Measurements from ENCODE around the gene CEBPG. TPM values are rescaled to one million over a fixed set of nuclear protein-coding genes. Genes with fewer than 3 reads are reported as not detected.

The CEBPG gene
- total RNA-seq, 1 donor from 2014 or later: 54.6 TPM

DNA sequence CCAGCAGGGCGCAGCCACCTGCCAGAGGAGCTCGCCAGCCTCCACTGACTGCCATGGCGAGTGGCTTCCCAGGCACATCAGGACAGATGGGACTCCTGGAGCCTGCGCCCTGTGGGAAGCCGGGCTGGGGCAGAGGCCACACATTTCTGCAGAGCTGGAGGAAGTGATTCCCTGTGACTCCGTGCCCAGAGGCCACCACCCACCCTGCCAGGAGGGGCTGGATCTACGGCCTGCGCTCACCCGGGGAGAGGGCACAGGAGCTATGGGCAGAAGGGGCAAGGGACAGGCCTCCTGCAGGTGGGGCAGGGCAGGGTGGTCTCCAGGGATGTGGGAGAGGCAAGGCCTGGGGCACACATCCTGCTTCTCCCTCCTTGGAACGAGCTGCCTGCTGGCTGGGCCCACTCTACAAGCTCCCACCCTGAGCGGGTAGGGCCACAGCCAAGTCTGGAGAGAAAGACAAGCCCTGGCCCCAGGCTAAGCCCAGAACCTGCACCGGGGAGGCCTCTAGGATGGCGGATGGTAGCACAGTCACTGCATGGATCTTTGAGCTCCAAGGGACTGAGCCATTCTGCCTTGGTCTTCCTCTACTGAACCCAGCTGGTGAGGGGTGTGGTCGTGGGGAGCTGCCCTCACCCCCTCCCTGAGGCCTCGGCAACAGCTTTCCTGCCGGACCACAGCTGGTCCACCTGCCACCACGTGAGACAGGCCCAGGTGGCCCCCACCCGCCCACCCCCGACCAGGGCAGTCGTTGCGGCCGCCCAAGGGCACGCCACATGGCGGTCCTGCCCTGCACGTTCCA lies 40.6 kb downstream of the CEBPG start:
- no peak for DNase-seq (ENCODE audit: low spot score in 2 of 2)
- no peak for FAIRE-seq

DNA sequence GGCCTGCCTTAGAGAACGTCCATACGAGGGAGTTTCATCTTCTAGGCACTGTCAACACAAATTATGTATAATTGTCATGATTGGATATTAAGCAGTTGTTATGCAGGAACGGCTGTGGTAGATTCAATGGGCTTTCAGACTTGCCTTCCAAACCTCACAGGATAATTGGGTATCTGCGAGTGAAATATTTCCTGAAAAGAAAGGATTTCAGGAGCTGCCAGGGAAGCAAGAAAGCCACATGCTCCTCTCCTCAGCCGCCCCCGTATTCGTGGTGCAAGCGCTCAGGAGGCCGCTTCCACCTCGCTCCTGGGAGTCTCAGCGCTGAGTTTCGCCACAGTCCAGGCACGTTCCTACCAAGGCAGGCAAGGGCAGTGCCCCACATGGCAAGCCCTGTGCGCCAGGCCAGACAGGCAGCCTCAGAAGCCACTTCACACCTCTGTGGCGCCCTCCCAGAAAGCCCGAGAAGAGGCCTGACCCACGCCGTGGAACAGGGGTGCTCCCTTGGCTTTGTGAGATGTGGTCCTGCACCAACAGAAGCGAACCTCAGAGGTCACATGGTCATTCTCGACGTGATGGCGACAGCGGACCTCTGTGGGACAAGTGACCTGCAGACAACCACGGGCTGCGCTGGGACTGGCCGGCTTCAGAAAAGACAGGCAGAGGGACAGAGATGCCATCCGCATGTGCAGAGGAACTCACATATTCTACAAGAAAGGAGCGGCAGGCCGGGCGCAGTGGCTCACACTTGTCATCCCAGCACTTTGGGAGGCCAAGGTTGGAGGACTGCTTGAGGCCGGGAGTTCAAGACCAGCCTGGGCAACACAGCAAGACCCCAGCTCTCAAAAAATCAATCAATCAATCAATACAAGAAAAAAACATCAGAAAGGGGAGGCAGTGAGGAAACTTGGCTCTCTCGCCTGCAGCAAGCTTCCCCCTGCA lies 41.4 kb downstream of the CEBPG start:
- FAIRE-seq: no peak

DNA sequence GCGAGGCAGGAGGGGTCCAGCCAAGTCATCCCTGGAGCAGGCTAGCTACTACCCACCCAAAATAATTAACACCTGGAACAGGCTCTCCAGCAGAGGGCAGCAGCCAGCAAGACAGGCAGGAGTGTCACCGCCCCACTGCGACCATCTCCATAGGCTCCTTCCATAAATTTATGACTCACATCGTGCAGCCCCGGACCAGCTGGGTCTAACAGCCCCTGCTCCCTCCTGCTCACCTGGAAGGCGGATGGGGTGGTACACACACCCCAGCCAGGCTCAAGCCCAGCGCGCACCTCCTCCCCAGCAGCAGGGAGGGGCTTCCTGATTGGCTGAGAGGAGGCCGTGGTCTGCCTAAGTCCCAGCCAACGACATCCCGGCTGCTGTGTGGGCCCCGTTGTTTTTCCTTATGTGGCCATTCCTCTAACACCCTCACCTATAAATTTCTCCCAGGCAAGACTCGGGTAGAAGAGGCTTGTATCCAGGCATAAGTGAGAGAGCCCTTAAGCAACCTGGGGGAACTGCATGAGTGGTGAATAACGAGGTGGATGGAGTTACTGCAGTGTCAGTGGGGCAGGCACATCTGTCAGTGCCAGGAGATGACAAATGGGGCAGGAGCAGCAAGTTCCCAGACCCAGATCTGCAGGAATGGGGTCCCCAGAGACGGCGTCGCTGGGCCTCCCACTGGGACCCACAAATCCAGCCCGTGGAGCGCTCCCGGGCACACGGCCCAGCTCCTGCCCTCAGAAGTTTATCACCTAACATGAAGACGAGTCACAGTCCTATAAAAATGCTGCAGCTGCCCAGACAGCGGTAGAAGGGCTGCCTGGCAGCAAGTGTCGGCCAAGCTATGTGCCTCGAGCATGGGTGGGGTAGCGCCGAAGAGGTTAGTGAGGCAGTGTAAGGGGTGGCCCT lies 43.1 kb downstream of the CEBPG start:
- no peak for FAIRE-seq
- DNase-seq (ENCODE audit: low spot score in 2 of 2): peak in 1 of 2 donors; percentile 71

More for the DNA sequence above, 41.4 kb downstream of the CEBPG start:
- no peak for DNase-seq (ENCODE audit: low spot score in 2 of 2)

DNA sequence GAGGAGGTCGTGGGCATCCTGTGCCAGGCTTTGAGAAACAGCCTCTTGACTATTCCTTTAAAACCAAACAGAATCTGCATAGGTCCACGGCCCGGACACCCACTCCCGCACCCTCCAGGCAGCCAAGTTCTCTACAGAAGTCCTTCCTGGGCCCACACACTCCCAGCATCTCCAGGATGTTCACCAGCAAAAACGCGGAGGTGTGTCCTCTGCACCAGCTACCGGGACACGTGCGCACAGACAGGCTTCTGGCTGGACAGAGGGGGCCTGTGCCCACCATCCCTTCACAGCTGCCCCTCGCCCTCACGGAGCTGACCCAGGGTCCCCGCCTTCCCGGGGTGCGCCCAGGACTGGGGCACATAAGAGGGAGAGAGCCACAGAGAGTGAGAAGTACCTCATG lies 44.2 kb downstream of the CEBPG start:
- no peak for DNase-seq (ENCODE audit: low spot score in 2 of 2)
- no peak for FAIRE-seq

DNA sequence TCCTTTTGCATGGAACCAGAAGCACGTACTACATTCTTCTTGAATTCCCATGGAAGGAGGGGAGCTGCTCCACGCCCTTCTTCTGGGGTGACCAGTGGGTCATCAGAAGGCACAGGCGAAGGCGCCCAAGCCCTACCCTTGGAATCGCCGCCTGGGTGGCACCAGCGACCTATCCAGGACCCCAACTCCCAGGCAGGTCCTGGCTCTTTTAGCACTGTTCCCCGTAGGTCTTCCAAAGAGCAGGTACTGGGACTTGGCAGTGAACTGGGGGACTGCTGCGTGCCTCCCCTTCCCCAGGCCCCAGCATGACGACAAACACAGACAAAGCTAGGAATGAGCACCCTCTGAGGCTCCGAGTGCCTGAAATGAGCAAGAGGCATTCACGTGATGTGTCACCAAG lies 45.0 kb downstream of the CEBPG start:
- FAIRE-seq (no peak), DNase-seq (ENCODE audit: low spot score in 2 of 2) (no peak)

DNA sequence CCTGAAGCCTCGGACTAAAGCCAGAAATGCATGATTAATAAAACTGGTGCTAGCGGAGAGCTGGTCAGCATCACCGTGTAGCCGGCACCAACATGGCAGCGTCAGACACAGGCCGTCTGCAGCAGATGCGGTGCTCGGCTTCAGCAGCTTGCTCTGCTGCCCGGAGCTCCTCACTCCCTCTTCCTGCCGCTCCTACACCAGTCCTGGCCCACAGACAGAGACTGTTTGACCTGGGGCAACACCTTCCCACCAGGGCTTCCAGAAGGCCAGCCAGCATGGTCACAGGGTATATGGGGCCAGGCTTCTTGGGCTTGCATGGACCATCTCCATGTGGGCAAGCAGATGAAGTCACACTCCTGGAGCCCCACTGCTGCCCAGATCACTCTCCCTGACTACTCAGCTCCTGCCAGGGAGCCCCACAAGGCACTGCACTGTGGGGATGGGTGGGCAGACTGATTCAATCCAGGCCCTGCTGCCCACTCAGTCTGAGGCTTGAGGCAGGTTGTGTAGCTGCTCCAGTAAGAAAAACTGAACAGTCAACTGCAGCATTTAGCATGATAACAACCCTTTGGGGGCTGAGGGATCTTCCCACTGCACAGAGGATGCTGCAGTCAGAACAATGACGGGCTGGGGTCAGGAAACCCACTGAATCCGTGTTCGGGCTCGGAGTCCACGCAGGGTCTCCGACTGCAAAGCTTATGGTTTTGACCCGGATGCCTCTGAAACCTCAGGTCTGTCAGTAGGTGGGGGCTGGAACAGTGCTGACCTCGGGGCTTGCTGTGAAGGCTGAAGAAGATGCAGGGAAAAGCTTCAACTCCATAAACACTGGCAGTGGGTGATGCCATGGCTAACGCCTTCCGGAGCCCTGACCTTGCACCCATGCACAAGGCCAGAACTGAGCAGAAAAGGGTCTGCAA lies 45.6 kb downstream of the CEBPG start:
- DNase-seq (ENCODE audit: low spot score in 2 of 2) (no peak), FAIRE-seq (no peak)

DNA sequence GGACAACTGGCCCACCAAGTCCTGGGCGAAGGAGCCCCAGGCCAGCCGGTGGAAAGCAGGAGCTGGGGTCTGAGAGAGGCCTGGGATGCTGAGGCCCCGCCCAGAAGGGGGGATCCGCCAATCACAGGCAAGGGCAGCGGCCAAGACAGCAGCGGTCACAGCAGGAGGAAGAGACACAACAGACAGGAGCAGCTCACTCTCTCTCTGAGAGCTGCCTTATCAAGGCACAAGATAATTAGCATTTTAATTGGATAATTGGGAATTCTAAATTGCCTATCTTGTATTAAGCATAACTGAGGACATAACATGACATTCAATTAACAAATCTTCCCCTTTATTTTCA lies 46.2 kb downstream of the CEBPG start:
- FAIRE-seq (no peak), DNase-seq (ENCODE audit: low spot score in 2 of 2) (no peak)

DNA sequence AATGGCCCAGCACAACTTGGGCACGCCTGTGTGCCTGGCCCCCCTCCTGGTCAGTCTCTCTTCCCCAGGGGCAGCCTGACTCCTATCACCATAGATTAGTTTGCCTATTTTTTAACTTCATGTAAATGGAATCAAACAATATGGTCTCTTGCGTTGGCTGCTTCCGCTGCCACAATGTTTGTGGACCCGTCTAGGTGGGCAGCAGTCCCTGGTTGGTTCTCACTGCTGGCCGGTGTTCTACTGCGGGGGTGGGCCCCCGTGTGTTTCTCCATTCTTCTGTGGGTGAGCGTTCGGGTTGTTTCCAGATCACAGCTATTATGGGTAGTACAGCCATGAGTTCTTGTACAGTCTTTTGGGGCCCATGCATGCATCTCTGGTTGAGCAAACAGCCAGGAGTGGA lies 47.3 kb downstream of the CEBPG start:
- no peak for DNase-seq (ENCODE audit: low spot score in 2 of 2)
- FAIRE-seq: no peak

DNA sequence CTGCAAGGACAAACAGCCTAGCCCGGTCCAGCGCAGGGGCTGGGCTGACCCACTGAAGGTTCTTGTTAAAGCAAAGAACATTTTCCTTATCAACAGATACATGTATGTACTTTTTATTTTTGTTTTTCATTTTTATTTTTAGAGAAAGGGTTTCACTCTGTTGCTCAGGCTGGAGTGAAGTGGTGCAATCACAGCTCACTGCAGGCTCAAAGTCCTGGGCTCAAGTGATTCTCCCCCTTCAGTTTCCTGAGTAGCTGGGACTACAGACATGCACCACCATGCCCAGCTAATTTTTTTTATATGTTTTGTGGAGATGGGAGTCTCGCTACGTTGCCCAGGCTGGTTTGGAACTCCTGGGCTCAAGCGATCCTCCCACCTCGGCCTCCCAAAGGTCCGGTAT lies 47.9 kb downstream of the CEBPG start:
- DNase-seq (ENCODE audit: low spot score in 2 of 2): no peak
- FAIRE-seq: no peak

DNA sequence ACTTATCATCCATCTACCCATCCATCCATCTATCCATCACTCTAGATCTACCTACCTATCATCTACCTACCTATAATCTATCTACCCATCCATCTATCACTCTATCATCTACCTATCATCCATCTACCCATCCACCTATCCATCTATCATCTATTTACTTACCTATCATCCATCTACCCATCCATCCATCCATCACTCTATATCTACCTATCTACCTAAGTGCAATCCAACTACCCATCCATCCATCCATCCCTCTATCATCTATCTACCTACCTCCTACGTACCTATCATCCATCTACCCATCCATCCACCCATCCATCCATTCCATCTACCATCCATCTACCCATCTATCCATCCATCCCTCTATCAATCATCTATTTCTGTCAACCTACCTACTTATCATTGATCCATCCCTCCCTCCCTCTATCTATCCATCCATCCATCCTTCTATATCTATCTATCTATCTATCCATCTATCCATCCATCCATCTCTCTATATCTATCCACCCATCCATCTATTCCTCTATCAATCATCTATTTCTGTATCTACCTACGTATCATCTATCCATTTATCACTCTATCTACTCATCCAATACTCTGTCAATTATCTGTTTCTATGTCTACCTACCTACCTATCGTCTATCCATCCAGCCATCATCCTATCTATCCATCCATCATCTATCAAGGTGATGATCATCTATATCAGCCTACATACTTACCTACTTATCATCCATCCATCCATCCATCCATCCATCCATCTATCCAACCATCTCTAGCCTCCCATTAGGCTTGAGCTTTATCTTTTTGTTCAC lies 49.1 kb downstream of the CEBPG start:
- FAIRE-seq (no peak), DNase-seq (ENCODE audit: low spot score in 2 of 2) (no peak)

DNA sequence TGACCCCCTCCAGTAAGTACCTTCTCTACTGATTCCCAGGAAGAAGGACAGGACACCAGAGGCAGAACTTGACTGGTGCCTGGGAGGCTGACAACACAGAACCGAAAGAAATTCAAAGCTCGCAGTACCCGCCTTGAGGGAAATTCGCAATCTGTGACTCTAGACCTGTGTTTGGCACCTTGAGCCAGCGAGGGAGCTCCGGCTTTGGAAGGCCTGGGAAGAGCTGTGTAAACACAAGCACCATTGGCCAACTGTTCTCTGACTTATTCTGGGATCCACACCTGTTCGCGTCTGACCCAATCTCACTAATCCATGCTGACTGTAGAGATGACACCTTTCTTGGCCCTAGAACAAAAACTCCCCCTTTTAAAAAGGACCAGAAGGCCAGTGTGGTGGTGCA lies 50.7 kb downstream of the CEBPG start:
- FAIRE-seq: no peak
- DNase-seq (ENCODE audit: low spot score in 2 of 2): no peak

DNA sequence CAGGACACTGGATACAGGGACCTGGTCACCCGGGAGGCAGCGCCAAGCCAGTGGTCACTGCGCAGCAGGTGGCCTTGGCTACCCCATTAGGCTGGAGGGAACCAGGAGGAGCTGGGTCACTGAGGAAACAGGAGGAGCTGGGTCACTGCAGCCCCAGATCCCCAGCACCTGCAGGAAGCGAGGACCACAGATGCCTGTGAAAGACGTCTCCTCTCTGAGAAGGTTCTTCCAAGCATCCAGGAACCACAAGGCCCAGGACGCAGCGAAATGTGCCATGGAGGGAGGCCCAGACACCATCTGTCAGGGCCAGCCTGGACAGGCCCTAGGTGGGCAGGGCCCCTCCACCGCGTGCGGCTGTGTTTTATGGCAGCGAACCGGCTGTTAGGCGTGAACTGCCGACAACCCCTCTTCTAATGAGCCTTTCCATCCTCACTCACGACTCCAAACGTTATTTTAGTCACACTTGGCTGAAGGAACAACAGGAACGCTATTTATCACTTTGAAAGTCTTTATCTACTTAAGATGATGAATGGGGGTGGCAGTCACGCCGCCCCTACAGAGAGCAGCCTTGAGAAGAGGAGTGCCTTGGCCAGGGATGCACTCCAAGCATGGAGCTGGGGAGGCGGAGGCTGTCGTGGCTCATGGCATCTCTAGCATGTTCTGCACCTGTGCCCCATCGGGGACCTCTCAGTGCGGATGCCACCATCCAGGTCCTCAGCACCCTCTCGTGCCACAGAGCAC lies 53.3 kb downstream of the CEBPG start:
- no peak for FAIRE-seq

DNA sequence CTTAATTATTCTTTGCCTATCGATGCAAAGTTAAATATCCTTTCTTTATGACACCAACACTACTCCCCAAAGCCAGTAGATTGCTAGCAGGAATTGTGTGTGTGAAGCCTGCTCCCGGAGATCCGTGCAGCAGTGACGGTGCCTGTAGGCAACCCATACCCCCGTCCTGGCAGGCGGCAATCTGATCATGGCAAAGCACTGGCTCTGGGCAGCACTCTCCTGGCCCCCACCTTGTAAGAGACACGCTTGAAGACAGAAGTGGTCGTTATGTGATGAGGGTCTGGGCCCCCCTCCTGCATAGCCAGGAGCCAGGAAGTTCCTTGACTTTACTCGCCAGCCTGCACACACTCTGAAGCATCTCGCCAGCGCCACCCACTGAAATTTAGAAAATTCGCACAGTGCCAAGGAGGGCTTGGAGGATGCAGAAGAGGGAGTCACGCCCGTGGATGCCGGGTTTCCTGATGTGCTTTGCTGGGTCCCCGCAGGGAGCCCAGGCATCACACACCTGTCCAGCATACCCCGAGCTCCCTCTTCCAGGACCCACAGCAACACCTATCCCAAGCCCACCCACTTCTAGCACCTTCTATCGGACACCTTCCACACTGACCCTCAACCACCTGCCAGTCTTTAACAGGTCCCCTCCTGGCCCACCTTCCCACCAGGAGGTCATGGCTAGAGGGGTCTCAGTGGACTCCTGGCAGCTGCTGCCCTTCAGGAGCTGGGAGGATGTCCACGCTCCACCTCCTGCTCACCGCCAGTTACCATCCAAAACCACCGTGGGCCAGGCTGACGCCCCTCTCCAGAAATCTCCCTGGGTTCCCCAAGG lies 54.5 kb downstream of the CEBPG start:
- DNase-seq (ENCODE audit: low spot score in 2 of 2) (no peak), FAIRE-seq (no peak)

More for the DNA sequence above, 53.3 kb downstream of the CEBPG start:
- DNase-seq (ENCODE audit: low spot score in 2 of 2): no peak

DNA sequence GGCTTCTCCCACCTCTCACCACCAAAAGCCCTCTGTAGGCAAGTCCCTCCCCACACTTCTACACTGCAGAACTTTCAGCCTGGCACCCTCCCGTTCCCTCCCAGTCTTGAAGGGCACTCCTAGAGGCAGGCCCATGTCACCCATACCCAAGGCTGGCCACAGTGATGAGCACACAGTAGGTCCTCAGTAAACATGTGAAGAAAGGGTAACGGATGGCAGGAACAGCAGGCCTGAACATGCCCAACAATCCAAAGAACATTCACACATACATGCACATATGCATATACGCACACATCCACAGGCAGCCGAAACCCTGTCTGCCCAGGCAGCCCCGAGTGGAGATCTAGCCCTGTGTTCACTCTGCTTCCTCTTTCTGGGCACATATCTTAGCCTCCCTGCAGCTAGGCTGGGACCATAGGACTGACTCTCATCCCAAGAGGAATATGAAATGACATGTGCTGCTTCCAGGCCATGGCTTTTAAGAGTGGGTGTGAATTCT lies 55.2 kb downstream of the CEBPG start:
- DNase-seq (ENCODE audit: low spot score in 2 of 2): no peak
- FAIRE-seq: no peak

DNA sequence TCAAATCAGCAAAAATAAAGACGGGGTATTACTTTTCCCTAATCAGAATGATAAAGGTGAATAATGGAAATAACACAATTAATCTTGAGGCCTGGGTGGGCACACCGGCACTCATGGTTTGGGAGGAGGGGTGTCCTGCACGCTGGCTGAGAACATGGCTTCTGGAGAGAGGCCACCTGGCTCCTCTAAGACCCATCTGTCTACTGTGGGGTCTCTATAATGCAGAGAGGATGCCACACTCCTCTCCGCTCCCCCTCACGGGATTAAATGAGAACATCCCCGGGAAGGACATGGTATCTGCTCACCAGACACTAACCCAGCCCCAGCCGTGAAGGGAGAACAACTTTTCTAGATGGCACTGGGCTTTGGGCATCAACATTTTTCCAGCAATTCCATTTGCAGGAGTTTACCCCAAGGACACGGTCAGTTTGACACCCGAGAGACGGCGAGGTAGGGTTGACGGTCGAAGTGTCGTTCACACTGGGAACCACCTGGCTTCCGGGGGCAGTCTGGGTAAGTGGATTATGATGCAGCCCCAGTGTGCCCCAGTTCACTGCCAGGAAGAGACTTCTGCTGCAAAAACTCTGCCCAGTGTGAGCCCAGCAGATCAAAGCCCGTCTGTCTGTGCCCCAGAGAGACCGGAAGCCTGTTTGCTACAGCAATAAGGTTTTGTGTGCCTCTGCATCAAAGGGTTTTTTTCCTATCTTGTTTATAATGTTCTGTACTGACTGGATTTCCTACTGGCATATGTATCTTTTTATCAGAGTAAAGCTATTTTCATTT lies 56.6 kb downstream of the CEBPG start:
- no peak for FAIRE-seq
- DNase-seq (ENCODE audit: low spot score in 2 of 2): no peak

DNA sequence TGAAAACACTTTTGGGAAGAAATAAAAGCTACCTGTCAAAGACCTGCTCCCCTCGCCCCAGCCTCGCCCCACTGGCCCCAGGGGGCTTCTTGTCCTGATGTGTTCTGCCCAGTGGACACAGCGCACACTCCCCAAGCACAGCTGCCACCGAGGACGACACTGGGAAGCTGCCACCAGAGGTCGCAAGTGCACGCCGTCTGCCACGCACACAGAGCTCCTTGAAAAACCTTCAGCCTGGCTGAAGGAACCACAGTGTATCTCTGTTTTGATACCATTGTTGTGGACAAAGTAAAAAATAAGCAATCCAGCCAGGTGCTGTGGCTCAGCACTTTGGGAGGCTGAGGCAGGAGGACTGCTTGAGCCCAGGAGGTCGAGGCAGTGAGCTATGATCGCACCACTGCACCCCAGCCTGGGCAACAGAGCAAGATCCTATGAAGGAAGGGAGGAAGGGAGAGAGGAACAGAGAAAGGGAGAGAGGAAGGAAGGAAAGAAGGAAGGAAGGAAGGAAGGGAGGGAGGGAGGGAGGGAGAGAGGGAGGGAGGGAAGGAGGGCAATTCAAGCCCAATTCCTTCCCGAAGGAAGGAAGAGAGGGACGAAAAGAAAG lies 57.3 kb downstream of the CEBPG start:
- FAIRE-seq: no peak
- peak; percentile 56 to 74 for DNase-seq (ENCODE audit: low spot score in 2 of 2)

All from frontal cortex (tissue), 4 donors.